ENCODE data around the gene AK9. TPM values are rescaled to one million over a fixed set of nuclear protein-coding genes. Genes with fewer than 3 reads are reported as not detected.
A peak's percentile ranks its signal among the peaks of the same experiment; 100 is the strongest.
"Not testable (repeated sequence)": the region's sequence is repeated elsewhere in the genome, so short reads cannot be mapped to it uniquely, and the experiment has no call there.

The AK9 gene
- total RNA-seq, 1 donor from 2014 or later = 0.75 TPM

DNA sequence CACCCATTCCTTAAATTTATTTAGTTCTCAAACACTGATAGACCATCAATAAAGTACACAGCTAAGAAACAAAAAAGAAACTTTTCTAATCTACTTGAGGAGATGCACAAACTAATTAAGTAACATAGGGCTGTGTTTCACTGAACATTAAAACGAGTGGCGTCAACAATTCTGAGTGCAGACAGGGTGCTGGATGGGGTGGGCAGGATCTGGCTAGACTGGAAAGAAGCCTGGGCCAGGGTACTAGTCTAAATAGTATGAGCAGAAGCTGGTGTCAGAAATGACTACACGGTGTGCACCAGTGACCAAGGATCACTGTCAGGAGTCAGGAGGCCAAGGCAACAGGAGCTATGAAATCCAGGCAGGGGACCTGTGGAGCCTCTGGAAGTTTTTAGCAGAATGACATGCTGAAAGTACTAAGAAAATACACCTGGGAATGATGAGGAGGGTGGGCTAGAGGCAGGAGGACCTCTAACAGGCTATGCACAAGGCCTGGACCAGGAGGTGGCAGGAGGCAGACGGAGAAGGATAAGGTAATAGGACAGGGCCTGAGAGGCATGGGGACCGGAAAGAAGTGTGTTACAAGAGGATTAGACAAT is 221.3 kb downstream of the AK9 start:
- TF ChIP-seq, protein P1, sequence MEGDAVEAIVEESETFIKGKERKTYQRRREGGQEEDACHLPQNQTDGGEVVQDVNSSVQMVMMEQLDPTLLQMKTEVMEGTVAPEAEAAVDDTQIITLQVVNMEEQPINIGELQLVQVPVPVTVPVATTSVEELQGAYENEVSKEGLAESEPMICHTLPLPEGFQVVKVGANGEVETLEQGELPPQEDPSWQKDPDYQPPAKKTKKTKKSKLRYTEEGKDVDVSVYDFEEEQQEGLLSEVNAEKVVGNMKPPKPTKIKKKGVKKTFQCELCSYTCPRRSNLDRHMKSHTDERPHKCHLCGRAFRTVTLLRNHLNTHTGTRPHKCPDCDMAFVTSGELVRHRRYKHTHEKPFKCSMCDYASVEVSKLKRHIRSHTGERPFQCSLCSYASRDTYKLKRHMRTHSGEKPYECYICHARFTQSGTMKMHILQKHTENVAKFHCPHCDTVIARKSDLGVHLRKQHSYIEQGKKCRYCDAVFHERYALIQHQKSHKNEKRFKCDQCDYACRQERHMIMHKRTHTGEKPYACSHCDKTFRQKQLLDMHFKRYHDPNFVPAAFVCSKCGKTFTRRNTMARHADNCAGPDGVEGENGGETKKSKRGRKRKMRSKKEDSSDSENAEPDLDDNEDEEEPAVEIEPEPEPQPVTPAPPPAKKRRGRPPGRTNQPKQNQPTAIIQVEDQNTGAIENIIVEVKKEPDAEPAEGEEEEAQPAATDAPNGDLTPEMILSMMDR (IDR thresholded peaks at IDR 0.05) = no peak
- peaks cover 57 to 82% of the 10 kb centered on the region in 2 donors for H3K36me3 ChIP-seq

DNA sequence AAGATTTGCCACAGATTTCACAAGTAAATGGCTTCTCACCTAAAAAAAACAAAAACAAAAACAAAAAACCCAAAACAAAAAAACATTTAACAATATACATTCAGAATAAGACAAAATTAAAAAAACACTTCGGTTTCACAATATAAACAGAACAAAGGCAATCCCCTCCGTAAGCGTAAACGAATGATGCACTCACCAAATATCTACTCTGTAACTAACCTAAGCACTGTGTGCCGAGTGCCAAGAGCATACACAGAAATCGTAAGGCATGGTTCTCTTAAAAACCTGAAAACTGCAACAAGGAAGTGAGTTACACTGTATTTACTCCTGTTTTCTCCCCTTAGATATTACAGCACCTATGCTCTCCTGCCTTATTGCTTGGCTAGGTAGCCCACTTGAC is 223.3 kb downstream of the AK9 start:
- Histone ChIP-seq H3K27ac (no peak overlapping the region), H3K4me1 (no peaks in the 10 kb centered on the region), H3K9me3 (no peaks in the 10 kb centered on the region), H3K36me3 (peaks cover 39 to 68% of the 10 kb centered on the region in 2 donors), H3K27me3 (no peaks in the 10 kb centered on the region), H3K4me3 (no peak overlapping the region)
- no peak for DNase-seq (ENCODE audit: low spot score in 2 of 2)
- intact Hi-C loops (cut with DNase I) = no loop called here
- TF ChIP-seq, protein P1 (IDR thresholded peaks at IDR 0.05) = no peak

More for the DNA sequence above, 221.3 kb downstream of the AK9 start:
- Histone ChIP-seq H3K27ac (no peak overlapping the region), H3K9me3 (no peaks in the 10 kb centered on the region), H3K4me1 (no peaks in the 10 kb centered on the region), H3K4me3 (no peak overlapping the region), H3K27me3 (no peaks in the 10 kb centered on the region)
- intact Hi-C loops (cut with DNase I) = no loop called here
- no peak for DNase-seq (ENCODE audit: low spot score in 2 of 2)

DNA sequence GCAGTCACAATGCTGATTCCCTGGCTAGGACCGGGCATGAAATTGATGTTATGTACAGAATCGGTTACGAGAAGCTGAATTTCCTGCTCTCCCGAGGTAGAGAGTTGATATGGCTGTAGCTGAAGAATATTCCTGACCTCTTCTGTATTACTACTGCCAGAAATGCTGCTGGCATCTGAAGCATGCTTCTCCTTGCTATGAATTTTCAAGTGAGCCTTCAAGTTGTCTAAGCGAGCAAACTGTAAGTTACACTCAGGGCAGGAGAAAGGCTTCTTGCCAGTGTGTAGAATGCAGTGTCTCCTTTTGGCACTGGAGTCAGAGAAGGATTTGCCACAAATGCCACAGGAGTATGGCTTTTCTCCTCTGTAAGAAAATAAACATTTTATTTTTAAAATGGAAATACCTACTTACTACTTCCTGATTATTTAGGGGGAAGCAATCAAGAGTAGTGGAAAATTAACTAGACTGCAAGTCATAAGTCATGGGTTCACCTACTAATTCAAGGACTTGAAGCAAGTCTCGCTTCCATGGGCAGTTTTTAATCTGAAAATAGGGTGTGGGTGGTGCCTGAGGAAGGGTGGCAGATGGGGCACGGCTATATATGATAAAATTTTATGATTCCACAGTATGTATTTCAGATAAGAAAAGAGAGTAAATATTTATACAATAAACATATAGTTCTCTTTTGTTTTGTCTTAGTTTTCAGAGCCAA is 224.6 kb downstream of the AK9 start:
- H3K27me3 ChIP-seq = no peaks in the 10 kb centered on the region
- H3K27ac ChIP-seq = no peak overlapping the region
- H3K4me3 ChIP-seq = no peak overlapping the region
- TF ChIP-seq, protein P1 (IDR thresholded peaks at IDR 0.05) = no peak
- intact Hi-C loops (cut with DNase I) = no loop called here
- H3K9me3 ChIP-seq = no peaks in the 10 kb centered on the region
- H3K36me3 ChIP-seq = peaks cover 33 to 56% of the 10 kb centered on the region in 2 donors
- no peak for DNase-seq (ENCODE audit: low spot score in 2 of 2)
- no peaks in the 10 kb centered on the region for H3K4me1 ChIP-seq

DNA sequence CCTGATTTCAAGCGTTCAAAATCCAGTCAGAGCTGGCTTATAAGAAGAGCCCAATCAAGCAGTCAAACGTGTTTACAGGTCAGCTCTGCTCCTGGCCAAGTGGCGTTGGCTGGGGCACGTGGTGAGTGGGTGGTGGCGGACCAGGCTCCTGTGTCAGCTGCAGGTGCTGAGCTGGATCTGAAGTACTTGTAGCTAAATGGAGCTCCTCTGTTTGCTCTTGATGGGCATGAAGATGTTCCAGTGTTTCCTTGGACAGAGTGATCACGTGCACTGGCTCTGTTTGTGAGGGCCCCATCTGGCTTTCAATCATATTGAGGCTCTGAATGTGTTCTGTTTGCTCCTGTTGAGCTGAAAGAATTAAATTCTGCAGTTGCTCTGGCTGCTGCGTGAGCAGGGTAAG is 225.2 kb downstream of the AK9 start:
- no peaks in the 10 kb centered on the region for H3K4me1 ChIP-seq
- peaks cover 27 to 54% of the 10 kb centered on the region in 2 donors for H3K36me3 ChIP-seq
- H3K27ac ChIP-seq = no peak overlapping the region

DNA sequence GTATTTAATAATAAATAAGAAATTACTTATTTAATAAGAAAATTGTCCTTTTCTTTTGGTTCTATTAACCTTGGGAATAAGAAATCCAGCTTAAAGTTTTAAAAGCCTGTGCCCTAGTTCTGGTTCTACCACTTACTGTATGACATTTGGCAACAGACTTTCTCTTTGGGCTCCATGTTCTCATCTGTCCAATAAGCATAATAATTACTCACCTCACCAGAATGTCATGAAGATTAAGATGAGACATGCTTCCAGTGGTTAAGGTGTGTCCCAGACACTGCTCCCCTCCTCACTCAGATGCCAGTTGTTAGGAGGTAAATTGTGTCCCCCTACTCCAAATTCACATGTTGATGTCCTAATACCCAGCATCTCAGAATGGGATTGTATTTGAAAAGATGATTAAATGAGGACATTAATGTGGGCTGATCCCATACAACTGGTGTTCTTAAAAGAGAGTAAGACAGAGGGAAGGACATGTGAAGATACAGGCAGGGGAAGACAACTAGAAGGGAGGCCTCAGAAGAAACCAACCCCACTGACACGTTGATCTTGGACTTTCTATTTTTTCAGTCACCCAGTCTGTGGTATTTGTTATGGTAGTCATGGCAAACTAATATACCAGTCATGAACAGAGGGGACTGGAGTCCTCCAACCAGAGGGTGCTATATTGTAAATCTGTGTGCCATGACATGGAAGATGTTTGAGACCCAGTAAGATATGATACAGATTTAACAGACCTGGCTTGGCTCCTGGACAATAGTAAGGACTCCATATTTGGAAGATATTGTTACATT is 229.1 kb downstream of the AK9 start:
- Histone ChIP-seq H3K36me3 (peaks cover 10 to 28% of the 10 kb centered on the region in 2 donors), H3K4me1 (peaks cover 0 to under 1% of the 10 kb centered on the region in 2 donors), H3K27me3 (no peaks in the 10 kb centered on the region), H3K9me3 (no peaks in the 10 kb centered on the region), H3K27ac (no peak overlapping the region), H3K4me3 (no peak overlapping the region)
- intact Hi-C loops (cut with DNase I) = no loop called here
- TF ChIP-seq, protein P1 (IDR thresholded peaks at IDR 0.05) = no peak
- DNase-seq (ENCODE audit: low spot score in 2 of 2) = no peak

More for the DNA sequence above, 225.2 kb downstream of the AK9 start:
- intact Hi-C loops (cut with DNase I) = no loop called here
- H3K4me3 ChIP-seq = no peak overlapping the region
- no peaks in the 10 kb centered on the region for H3K9me3 ChIP-seq
- TF ChIP-seq, protein P1 (IDR thresholded peaks at IDR 0.05) = no peak
- H3K27me3 ChIP-seq = no peaks in the 10 kb centered on the region
- DNase-seq (ENCODE audit: low spot score in 2 of 2) = peak in 1 of 2 donors; percentile 51

DNA sequence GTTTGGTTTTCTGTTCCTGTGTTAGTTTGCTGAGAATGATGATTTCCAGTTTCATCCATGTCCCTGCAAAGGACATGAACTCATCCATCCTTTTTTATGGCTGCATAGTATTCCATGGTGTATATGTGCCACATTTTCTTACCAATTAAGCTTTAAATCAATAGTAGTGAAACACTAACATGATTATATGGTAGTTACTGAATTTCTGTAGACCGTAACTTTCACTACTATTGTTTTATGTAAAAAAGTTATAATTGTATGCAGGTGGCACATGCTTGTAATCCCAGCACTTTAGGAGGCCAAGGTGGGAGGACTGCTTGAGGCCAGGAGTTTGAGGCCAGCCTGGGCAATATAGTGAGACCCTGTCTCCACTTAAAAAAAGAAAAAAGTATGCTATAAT is 229.8 kb downstream of the AK9 start:
- H3K9me3 ChIP-seq; DNase-seq (ENCODE audit: low spot score in 2 of 2); intact Hi-C loops (cut with DNase I); H3K4me3 ChIP-seq; H3K27ac ChIP-seq; H3K4me1 ChIP-seq; H3K27me3 ChIP-seq: not testable (repeated sequence)
- peaks cover 7 to 24% of the 10 kb centered on the region in 2 donors for H3K36me3 ChIP-seq

Measured in ascending aorta (tissue), 2 donors.